OCI-LY7 (cell line): Measurements from ENCODE around the gene KLHL41.

Experiments used
- CTCF ChIP-seq: fragments of 200-600 bp; sonication (generic); conservative IDR thresholded peaks from 2 replicates; pipeline ENCODE4 v1.5.1; 2014; ENCODE audit warnings: mild to moderate bottlenecking, antibody characterized with exemption, low read length, moderate library complexity, mixed read lengths
- EZH2phosphoT487 ChIP-seq: fragments of 200-600 bp; sonication (generic); IDR thresholded peaks from 2 replicates; pipeline ENCODE4 v1.6.1; 2018; ENCODE audit warnings: low read depth, borderline replicate concordance, mild to moderate bottlenecking, mixed run types, antibody characterized with exemption, low read length, moderate library complexity, mixed read lengths

- TF ChIP-seq CTCF = no peak
- TF ChIP-seq EZH2phosphoT487 = no peak
Observed at GRCh38 chr2:169513926-169514325, 4.4 kb downstream of the KLHL41 start.
